CD4-positive, alpha-beta T cell treated with Interleukin-4 for 4 hours (primary cell): ENCODE data around the gene ADAMTS17.

Experiments
- DNase-seq: peaks from one replicate; pipeline ENCODE4 v3.0.0-alpha.2; 2020

The ADAMTS17 gene

DNA sequence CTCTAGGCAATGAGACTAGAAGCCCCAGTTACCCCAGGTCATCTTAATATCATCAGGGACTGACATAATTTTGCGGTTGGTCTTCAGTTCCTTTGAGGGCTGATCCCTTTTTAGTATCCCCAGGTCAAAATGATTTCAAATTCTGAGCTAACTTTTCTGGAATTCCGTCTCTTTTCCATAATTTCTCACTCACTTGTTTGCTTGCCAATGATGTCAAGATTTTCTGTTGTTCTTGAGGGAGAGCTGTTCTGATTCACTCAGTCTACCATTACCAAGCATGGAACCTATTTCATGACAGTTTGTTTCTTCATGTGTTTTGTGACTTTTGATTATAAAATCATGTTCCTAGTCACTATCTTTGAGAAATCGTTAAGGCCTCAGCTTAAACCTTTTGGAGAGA is 418.1 kb downstream of the ADAMTS17 start:
- DNase-seq: no peak
